ENCODE measurements around the gene MDFI.

- TF ChIP-seq CTCF (IDR thresholded peaks at IDR 0.05) (no peak), EZH2 (IDR thresholded peaks at IDR 0.05) (no peak)
Measured at GRCh38 chr6:41688256-41688965, 50.1 kb downstream of the MDFI start.

All from neural progenitor cell (in vitro differentiated cells).